HS-5 (cell line): ENCODE results near the gene PDS5A.
"Not testable (repeated sequence)": the region's sequence is repeated elsewhere in the genome, so short reads cannot be mapped to it uniquely, and the experiment has no call there.

ENCODE experiments used
- DNase-seq: peaks from one replicate; pipeline ENCODE4 v3.0.0-alpha.2; 2012; ENCODE audit warnings: low read depth

Gene PDS5A

DNA sequence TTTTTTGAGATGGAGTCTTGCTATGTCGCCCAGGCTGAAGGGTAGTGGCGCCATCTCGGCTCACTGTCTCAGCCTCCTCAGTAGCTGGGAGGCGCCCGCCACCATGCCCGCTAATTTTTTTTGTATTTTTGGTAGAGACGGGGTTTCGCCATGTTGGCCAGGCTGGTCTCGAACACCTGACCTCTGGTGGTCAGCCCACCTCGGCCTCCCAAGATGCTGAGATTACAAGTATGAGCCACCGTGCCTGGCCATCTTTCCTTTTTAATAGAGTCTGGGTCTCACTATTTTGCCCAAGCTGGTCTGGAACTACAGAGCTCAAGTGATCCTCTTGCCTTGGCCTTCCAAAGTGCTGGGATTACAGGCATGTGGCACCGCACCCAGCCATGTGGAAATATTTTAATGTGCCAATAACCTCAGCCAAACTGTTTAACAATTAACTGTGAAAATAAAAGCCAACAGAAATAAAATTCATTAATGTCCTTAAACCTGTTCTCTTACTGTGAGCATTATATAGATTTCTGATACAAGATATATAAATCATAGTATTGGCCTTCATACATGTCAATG, 16.3 kb downstream of the PDS5A start:
- no peak for DNase-seq

DNA sequence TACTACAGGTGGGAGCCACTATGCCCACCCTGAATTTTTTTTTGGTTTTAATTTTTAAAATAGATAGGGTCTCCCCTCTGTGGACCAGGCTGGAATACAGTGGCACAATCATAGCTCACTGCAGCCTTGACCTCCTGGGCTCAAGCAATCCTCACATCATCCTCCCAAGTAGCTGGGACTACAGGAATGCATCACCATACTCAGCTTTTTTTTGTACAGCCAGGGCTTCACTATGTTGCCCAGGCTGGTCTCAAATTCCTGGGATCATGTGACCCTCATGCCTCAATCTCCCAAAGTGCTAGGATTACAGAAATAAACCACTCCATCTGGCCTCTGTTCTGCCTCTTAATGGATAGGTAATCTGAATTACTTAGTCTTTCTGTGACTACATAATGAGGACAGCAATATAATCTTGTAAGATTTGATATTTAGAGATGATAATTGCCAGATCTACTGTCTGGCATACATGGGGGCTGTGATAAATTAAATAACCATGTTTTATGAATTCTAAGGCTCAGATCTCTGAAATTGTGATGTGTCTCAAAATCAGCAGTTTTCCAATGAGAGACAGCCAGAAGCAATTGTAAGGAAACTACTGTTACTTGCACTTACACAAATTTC, 26.7 kb downstream of the PDS5A start:
- no peak for DNase-seq

DNA sequence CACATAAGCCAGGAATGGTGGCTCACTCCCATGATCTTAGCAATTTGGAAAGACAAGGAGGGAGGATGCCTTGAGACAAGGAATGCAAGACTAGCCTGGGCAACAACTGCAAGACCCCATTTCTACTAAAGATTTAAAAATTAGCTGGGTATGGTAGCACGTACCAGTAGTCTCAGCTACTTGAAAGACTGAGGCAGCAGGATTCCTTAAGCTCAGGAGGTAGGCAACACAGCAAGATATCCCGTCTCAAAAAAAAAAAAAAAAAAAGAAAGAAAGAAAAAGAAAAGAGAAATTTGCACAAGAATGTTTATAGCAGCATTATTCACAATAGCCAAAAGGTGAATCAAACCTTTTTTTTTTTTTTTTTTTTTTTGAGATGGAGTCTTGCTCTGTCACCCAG, 29.7 kb downstream of the PDS5A start:
- DNase-seq: no peak

DNA sequence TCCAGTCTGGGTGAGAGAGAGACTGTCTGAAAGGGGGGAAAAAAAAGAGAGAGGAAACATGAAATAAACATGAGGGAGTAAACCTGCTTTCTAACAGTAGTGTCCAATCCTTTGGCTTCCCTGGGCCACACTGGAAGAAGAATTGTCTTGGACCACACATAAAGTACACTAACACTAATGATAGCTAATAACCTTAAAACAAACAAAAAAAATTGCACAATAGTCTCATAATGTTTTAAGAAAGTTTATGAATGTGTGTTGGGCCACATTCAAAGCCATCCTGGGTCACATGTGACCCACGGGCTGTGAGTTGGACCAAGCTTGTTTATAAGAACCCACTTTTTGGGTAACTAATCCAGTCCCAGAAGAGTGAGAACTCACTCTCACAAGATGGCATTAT, 30.3 kb downstream of the PDS5A start:
- no peak for DNase-seq

DNA sequence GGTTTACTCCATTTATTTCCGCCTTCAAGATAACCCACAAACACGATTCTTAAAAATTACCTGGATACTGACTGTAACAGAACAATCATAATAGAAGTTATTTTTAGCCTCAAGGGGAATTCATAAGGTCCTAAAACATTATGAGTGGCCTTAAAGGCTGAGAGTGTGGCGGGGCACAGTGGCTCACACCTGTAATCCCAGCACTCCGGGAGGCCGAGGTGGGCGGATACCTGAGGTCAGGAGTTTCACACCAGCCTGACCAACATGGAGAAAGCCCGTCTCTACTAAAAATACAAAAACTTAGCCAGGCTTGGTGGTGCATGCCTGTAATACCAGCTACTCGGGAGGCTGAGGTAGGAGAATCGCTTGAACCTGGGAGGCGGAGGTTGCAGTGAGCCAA, 33.5 kb downstream of the PDS5A start:
- not testable (repeated sequence) for DNase-seq

DNA sequence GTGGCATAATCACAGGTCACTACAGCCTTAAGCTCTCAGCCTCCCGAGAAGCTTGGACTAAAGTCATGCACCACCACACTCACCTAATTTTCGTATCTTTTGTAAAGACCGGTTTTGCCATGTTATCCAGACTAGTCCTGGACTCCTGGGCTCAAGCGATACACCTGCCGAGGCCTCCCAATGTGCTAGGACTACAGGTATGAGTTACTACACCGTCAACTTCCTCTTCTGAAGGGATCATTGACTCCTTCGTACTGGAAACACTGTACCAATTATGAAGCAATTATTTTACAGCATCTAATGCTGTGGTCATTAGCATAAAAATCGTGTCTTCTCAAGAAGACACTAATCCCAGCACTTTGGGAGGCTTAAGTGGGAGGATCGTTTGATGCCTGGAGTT, 35.2 kb downstream of the PDS5A start:
- DNase-seq: no peak

DNA sequence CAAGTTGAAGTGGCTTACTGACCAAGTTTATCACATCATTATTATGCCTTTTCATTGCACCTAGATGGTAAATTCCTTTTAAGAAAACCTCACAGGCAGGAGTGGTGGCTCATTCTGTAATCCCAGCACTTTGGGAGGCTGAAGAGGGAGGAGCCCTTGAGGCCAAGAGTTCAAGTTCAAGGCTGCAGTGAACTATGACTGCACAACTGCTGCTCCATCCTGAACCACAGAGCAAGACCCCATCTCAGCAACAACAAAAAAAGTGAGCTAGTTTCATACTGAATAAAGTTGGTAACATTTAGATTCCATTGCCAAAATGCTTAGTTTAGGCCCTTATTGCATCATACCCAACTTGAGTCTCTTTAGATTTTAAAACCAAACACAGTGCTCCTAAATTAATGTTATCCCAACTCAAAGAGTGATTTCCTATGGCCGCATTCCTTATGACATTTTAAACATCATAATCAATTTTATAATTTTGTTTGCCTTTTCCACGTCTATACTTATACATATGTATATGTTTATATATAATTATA, 36.0 kb downstream of the PDS5A start:
- no peak for DNase-seq

DNA sequence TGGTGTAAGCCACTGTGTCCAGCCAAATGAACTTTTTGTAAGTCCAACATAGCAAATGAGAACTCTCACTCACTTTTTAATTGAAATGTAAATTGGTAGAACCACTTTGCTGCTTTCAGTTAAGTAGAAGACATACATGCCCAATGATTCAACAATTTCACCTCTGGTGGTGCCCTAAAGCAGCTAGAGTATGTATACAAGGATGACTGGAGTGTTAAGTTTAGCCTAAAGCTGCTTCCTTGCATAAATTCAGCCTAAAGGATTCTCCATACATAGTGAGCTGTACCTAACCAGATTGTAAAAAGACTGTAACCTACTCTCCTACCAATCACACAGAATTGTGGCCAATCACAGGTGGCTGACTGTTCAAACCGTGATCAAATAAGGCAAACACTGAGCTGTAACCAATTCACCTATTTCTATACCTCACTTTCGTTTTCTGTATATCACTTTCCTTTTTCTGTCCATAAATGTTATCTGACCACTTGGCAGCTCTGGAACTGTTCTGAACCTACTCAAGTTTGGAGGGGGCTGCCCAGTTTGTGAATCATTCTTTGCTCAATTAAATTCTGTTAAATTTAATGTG, 39.9 kb downstream of the PDS5A start:
- no peak for DNase-seq

DNA sequence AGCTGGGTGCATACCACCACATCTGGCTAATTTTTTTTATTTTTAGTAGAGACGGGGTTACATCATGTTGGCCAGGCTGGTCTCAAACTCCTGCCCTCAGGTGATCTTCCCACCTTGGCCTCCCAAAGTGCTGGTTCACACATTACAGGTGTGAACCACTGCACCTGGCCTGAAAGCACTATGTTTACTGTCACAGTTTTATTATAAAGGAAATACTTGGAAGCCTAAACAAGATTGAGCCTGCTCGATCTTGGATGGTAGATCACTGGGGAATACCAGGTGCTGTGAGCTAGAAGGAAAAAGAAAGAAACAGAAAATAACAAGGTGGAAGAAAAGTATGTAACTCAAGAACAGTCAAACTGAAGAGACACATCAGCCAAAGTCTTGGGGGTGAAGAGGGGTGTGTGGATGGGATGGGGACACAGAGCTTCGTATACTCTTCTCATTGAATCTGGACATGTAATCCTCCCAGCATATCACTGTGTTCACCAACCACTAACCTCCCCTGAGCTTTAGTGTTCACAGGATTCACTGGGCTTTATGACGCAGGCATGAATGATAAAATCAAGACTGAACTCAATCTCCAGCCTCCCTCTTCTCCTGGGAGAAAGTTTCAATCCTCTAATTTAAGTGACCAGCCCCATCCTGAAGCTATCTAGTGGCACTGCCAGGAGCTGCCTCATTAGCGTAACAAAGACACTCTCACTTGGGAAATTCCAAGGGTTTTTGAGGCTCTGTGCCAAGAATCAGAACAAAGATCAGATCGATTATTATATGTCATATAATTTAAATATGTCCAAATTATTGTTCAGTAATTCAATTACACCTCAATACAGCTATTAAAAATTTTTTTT, 40.9 kb downstream of the PDS5A start:
- DNase-seq: no peak

DNA sequence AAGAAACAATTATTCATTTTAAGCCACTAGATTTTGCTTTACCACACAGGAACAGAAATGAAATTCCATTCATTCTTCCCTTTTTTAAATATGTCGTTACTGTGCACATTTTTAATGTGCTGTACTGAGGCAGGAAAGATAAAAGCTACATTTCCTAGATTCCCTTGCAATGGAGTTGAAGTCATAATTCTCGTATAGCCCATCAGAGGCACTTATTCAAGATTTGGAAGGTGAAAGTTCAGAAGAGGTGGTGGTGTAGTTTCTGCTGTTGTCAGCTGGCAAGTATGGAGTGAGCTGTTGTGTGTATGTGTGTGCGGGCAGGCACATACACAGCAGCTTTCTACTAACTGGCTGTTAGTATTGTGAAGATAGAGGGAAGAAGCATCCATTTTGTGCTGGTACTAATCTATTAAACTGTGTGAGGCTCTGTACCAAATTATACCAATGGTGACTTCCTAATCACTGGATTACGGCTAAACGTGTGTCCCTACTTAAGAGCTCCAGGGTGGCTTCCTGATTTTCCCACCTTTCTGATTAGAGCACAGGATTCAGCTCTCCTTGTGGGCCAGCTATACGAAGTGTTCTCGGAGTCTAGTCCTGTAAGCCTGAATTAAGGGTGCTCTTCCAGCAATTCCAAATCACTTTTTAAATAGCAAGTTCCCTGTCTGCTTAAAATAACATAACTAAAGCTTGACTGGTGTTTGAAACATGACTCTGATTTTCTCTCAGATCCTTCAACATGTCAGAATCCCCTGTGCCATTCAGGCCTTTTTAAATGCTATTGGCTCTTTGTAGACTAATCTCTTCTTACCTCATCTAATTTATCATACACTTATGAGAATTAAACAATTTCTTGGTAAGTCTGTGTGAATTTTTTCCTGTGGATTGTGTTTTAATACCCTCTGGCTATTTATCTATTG, 43.8 kb downstream of the PDS5A start:
- DNase-seq: no peak

DNA sequence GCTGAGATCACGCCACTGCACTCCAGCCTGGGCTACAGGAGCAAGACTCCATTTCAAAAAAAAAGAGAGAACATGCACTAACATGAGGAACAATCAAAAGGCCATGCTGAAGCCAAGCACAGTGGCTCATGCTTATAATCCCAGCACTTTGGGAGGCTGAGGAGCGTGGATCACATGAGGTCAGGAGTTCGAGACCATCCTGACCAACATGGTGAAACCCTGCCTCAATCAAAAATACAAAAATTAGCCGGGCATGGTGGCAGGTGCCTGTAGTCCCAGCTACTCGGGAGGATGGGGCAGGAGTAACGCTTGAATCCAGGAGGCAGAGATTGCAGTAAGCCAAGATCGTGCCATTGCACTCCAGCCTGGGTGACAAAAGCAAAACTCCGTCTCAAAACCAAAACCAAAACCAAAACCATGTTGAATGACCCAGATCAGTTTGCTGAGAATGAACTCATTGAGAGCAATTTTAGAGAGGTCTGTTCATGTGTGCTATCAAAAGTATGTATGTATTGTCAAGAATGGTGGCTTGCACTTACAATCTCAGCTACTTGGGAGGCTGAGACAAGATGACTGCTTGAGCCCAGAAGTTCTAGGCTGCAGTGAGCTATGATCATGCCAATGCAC, 44.8 kb downstream of the PDS5A start:
- no peak for DNase-seq

DNA sequence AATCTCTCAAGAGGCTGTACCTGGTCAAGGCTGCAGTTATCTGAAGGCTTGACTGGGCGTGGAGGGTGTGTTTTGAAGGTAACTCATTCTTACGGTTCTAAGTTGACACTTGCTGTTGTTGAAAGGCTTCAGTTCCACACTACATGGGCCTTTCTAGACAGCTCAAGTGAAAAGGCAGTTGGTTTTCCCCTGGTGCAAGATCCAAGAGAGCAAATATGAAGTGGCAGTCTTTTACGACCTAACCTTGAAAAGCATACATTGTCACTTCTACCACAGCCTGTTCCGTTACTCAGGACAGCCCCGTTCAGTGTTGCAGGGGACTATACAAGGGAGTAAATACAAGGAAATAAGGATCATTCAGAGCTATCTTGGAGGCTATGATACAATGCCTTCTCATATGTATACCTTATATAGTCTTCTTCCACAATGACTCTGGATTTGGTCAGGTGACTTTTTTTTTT, 46.2 kb downstream of the PDS5A start:
- no peak for DNase-seq

DNA sequence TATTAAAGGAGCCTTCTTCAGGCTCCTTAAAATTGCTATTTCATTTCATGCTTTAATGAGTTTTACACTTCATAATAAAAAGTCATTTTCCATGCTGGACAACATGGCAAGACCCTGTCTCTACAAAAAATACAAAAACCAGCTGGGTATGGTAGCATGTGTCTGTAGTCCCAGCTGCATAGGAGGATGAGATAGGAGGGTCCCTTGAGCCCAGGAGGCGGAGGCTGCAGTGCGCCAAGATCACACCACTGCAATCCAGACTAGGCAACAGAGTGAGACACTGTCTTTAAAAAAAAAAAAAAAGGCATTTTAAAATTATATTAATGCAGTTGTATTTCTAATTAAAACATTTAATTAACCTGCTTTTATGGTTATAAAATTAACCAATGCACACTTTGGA, 49.2 kb downstream of the PDS5A start:
- no peak for DNase-seq

DNA sequence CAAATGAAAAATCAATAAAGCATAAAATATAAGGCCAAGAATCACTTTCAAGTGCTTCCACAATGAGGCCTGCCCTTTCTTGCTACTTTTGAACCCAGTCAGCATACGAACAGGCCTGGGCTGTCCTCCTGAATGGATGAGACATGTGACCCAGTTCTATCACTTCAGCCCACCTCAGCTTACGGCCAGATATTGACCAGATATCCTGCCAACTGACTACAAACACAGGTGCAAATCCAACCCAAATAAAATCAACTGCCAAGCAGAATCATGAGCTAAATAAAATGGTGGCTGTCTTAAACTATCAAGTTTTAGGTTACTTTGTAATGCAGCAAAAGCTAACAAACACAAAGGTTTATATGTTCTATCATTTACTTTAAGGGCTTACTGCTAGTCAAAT, 53.7 kb downstream of the PDS5A start:
- DNase-seq: no peak

DNA sequence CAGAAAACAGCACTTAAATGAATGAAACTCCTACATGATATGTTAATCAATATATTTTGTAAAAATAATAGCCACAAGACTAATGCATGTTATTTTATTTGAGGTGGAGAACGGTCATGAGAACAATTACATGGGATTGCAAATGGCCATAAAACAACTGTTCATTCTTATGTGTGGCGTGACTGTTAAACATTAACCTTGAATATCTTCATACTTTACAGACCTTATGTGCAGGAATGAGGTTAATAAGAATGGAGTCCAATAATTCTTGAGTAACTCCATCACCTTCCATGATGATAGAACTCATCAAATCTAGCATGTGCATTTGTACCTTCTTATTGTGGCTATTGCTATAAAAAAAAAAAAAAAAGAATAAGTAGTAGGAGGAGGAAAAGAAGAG, 55.3 kb downstream of the PDS5A start:
- no peak for DNase-seq

DNA sequence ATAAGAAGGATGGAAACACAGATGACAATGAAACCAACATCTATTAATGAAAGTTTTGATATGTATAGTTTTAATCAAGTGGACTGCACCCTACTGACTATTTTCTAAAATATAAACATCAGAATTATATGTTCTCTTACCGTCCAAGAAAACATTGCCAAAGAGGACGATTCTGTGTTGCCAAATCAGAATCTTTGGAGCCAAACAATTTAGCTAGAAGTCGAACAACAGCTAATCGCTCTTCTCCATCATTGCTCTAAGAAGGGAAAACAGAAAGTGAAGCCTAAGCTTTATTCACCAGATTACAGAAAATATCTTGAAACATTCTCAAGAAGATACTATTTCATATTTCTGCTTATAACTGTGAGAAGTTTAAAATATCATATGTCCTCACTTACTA, 64.2 kb downstream of the PDS5A start:
- no peak for DNase-seq

DNA sequence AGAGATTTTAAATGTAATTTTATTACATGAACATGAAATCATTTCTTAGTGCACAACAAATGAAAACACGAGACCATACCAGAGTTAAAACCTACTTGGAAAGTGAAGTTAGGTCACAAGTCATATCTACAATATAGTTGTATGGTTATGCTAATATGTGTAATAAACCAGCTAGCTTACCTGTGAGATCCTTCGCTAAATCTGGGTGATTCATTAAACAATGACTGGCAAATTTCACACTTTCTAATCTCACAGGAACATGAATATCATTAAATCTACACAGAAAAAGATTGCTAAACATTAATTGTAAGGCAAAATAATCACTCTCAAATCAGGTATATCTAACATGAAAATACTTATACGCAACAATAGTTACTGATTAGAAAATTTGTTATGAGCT, 67.6 kb downstream of the PDS5A start:
- DNase-seq: no peak

DNA sequence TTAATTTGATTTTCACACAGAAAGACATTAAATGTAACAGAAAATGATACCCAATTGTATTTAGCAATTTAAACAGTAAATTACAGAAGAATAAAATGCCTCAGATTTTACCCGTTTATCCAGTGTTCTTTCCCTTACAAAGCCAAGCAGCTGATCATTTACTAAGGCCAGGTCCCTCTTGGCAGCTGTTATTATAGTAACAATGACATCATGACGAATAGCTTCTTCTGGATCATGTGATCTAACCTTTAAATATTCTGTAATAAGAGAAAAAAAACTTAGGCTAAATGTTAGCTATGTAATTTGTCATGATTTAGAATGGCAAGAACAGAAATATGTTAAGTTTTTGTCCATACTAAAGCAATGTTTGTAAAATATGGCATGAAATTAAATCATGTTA, 69.4 kb downstream of the PDS5A start:
- DNase-seq: no peak

DNA sequence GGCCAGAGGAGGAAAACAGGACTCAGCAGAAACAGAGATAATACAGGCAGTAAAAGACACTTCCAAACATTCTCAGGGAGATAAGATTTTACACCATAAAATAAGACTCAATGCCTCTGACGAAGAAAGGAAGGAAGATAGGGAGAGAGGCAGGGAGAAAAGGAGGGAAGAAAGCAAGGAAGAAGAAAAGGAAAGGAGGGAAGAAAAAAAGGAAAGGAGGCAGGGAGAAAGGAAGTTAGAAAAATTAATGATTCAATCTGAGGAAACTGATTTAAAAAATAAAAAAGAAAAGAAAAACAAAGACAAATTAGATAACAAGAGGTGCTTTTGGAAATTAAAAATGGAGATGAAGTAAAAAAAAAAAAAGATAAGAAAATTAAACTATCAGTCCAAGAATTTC, 72.1 kb downstream of the PDS5A start:
- no peak for DNase-seq

DNA sequence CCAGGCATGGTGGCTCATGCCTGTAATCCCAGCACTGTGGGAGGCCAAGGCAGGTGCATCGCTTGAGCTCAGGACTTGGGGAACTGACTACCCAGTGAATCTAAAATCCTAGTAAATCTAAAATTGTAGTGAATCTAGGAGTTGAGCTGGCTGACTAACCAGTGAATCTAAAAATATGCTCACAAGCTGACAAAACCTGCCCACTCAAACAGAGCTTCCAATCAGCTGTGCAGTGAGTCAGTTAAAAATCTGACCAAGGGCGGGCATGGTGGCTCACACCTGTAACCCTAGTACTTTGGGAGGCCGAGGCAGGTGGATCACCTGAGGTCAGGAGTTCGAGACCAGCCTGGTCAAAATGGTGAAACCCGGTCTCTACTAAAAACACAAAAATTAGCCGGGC, 72.7 kb downstream of the PDS5A start:
- DNase-seq: not testable (repeated sequence)

DNA sequence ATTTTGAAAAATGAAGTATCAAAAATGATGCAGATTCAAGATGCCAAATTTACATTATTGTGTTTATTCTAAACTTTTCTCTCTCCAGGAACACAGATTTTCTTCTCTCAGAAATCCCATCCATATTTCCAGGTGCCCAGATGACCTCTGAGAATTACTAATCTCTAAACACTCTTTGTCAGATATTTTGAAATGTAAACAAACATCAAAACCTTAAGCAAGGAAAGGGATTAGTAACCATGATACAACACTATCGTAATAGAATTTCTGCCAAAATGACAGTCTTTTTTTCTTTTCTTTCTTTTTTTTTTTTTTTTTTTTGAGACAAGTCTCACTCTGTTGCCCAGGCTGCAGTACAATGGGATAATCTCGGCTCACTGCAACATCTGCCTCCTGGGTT, 76.7 kb downstream of the PDS5A start:
- DNase-seq: no peak
